ENCODE measurements around the gene DMBX1.

Gene DMBX1

GRCh38 chr1:46537651-46538050, 48.0 kb downstream of the DMBX1 start:
- TF ChIP-seq ZFP3 (CRISPR knock-in tag; IDR thresholded peaks at IDR 0.05), result no peak
- TF ChIP-seq BACH2 (CRISPR knock-in tag; IDR thresholded peaks at IDR 0.05; ENCODE audit: borderline replicate concordance), result no peak
- TF ChIP-seq ZFP30 (CRISPR knock-in tag; IDR thresholded peaks at IDR 0.05), result no peak
- TF ChIP-seq TCF4 (CRISPR knock-in tag; IDR thresholded peaks at IDR 0.05; ENCODE audit: borderline replicate concordance), result no peak
- no peak for TF ChIP-seq PATZ1 (CRISPR knock-in tag; IDR thresholded peaks at IDR 0.05; ENCODE audit: borderline replicate concordance)
- TF ChIP-seq TSHZ2 (CRISPR knock-in tag; IDR thresholded peaks at IDR 0.05), result no peak
- TF ChIP-seq ISL1 (CRISPR knock-in tag; IDR thresholded peaks at IDR 0.05), result no peak
- no peak for TF ChIP-seq ZC3H10 (CRISPR knock-in tag; IDR thresholded peaks at IDR 0.05)
- TF ChIP-seq GLIS3 (CRISPR knock-in tag; IDR thresholded peaks at IDR 0.05), result no peak
- no peak for TF ChIP-seq OSR1 (CRISPR knock-in tag; IDR thresholded peaks at IDR 0.05)
- no peak for TF ChIP-seq CSDC2 (CRISPR knock-in tag; IDR thresholded peaks at IDR 0.05)
- TF ChIP-seq TOX (CRISPR knock-in tag; IDR thresholded peaks at IDR 0.05; ENCODE audit: borderline replicate concordance), result no peak
- no peak for TF ChIP-seq ARNTL (CRISPR knock-in tag; IDR thresholded peaks at IDR 0.05; ENCODE audit: borderline replicate concordance, low read depth)
- no peak for TF ChIP-seq SNAI2 (CRISPR knock-in tag; IDR thresholded peaks at IDR 0.05)
- TF ChIP-seq ZNF70 (CRISPR knock-in tag; IDR thresholded peaks at IDR 0.05), result no peak
- TF ChIP-seq RARB (CRISPR knock-in tag; IDR thresholded peaks at IDR 0.05), result no peak
- no peak for TF ChIP-seq ZNF8 (CRISPR knock-in tag; IDR thresholded peaks at IDR 0.05)
- no peak for TF ChIP-seq CREB5 (CRISPR knock-in tag; IDR thresholded peaks at IDR 0.05; ENCODE audit: low read depth)
- no peak for ATAC-seq

- TF ChIP-seq OSR1 (CRISPR knock-in tag; IDR thresholded peaks at IDR 0.05) (no peak), TCF4 (CRISPR knock-in tag; IDR thresholded peaks at IDR 0.05; ENCODE audit: borderline replicate concordance) (no peak), RARB (CRISPR knock-in tag; IDR thresholded peaks at IDR 0.05) (no peak), ISL1 (CRISPR knock-in tag; IDR thresholded peaks at IDR 0.05) (no peak), CSRNP3 (CRISPR knock-in tag; IDR thresholded peaks at IDR 0.05) (no peak), ZFP3 (CRISPR knock-in tag; IDR thresholded peaks at IDR 0.05) (no peak), GLIS3 (CRISPR knock-in tag; IDR thresholded peaks at IDR 0.05) (no peak), POU6F1 (CRISPR knock-in tag; IDR thresholded peaks at IDR 0.05; ENCODE audit: borderline replicate concordance, low read depth) (no peak)
- no peak for ATAC-seq
Measured at GRCh38 chr1:46538147-46538546, 48.5 kb downstream of the DMBX1 start.

Measured in SK-N-SH treated with all-trans-retinoic acid at 6 μM for 48 hours (cell line).